ENCODE measurements around the gene VOPP1. TPM values are rescaled to one million over a fixed set of nuclear protein-coding genes. Genes with fewer than 3 reads are reported as not detected.

Gene VOPP1
- total RNA-seq, 2 experiments from 2014 or later: 32.6 to 34.7 TPM

GRCh38 chr7:55465691-55466090 lies 106.6 kb downstream of the VOPP1 start:
- H3K27ac Mint-ChIP-seq: no peak overlapping the region
- POLR2A ChIA-PET: interaction anchor here (0.6 kb wide), 1 partner anchor 24 kb away, joined by 3 read pairs; no protein-coding TSS in a partner anchor
- H3K4me3 Mint-ChIP-seq: no peak overlapping the region
- H3K4me1 Mint-ChIP-seq (ENCODE audit: low read depth): peaks cover 48% of the 10 kb centered on the region
- no peaks in the 10 kb centered on the region for H3K27me3 Mint-ChIP-seq
- ATAC-seq: no peak
- intact Hi-C loops (cut with micrococcal nuclease): no loop called here
- DNase-seq: no peak
- TF ChIP-seq CTCF (IDR thresholded peaks at IDR 0.05): no peak
- peaks cover 11% of the 10 kb centered on the region for H3K9me3 Mint-ChIP-seq
- CTCF ChIA-PET: no interaction called here
- peaks cover 41% of the 10 kb centered on the region for H3K36me3 Mint-ChIP-seq (ENCODE audit: low read depth)

- intact Hi-C loops (cut with micrococcal nuclease): no loop called here
- ATAC-seq: no peak
- H3K4me3 Mint-ChIP-seq: no peak overlapping the region
- POLR2A ChIA-PET: no interaction called here
- H3K27me3 Mint-ChIP-seq: no peaks in the 10 kb centered on the region
- peaks cover 37% of the 10 kb centered on the region for H3K4me1 Mint-ChIP-seq (ENCODE audit: low read depth)
- CTCF ChIA-PET: no interaction called here
- H3K36me3 Mint-ChIP-seq (ENCODE audit: low read depth): peaks cover 44% of the 10 kb centered on the region
- no peak overlapping the region for H3K27ac Mint-ChIP-seq
- H3K9me3 Mint-ChIP-seq: peaks cover 17% of the 10 kb centered on the region
- TF ChIP-seq CTCF (IDR thresholded peaks at IDR 0.05): no peak
- DNase-seq: no peak
These were observed 107.9 kb downstream of the VOPP1 start for GRCh38 chr7:55464422-55464821.

GRCh38 chr7:55463686-55464262 lies 108.5 kb downstream of the VOPP1 start:
- peaks cover 31% of the 10 kb centered on the region for H3K4me1 Mint-ChIP-seq (ENCODE audit: low read depth)

GRCh38 chr7:55458351-55458750 lies 114.0 kb downstream of the VOPP1 start:
- DNase-seq (no peak), ATAC-seq (no peak)
- TF ChIP-seq CTCF (IDR thresholded peaks at IDR 0.05): no peak
- ChIA-PET POLR2A (no interaction called here), CTCF (no interaction called here)
- Mint-ChIP-seq H3K4me1 (ENCODE audit: low read depth) (peaks cover 29% of the 10 kb centered on the region), H3K27me3 (no peaks in the 10 kb centered on the region), H3K27ac (no peak overlapping the region), H3K36me3 (ENCODE audit: low read depth) (peaks cover 28% of the 10 kb centered on the region), H3K4me3 (no peak overlapping the region), H3K9me3 (peaks cover 46% of the 10 kb centered on the region)
- intact Hi-C loops (cut with micrococcal nuclease): no loop called here

More at GRCh38 chr7:55463686-55464262, 108.5 kb downstream of the VOPP1 start:
- Mint-ChIP-seq H3K27ac (no peak overlapping the region), H3K27me3 (no peaks in the 10 kb centered on the region), H3K36me3 (ENCODE audit: low read depth) (peaks cover 51% of the 10 kb centered on the region), H3K9me3 (peaks cover 24% of the 10 kb centered on the region), H3K4me3 (no peak overlapping the region)
- ChIA-PET CTCF (no interaction called here), POLR2A (no interaction called here)
- no peak for TF ChIP-seq CTCF (IDR thresholded peaks at IDR 0.05)
- no peak for ATAC-seq
- intact Hi-C loops (cut with micrococcal nuclease): no loop called here
- no peak for DNase-seq

- Mint-ChIP-seq H3K9me3 (peaks cover 43% of the 10 kb centered on the region), H3K27me3 (no peaks in the 10 kb centered on the region), H3K27ac (no peak overlapping the region), H3K4me3 (no peak overlapping the region), H3K36me3 (ENCODE audit: low read depth) (peaks cover 25% of the 10 kb centered on the region), H3K4me1 (ENCODE audit: low read depth) (peaks cover 31% of the 10 kb centered on the region)
- POLR2A ChIA-PET: no interaction called here
- TF ChIP-seq CTCF (IDR thresholded peaks at IDR 0.05): no peak
- DNase-seq (no peak), ATAC-seq (no peak)
- CTCF ChIA-PET: no interaction called here
- intact Hi-C loops (cut with micrococcal nuclease): no loop called here
These were observed 114.5 kb downstream of the VOPP1 start for GRCh38 chr7:55457801-55458200.
